NCI-H146 treated with DMSO at 0.1 percent for 48 hours (cell line): ENCODE results near the gene NHSL1.
A peak's percentile ranks its signal among the peaks of the same experiment; 100 is the strongest.
"Not testable (repeated sequence)": the region's sequence is repeated elsewhere in the genome, so short reads cannot be mapped to it uniquely, and the experiment has no call there.

Experiments
- DNase-seq: peaks from one replicate; lab custom pipeline; 2025; ENCODE audit not compliant: unreplicated experiment; lab: John Stamatoyannopoulos, UW

NHSL1 gene

GRCh38 chr6:138429761-138430160 lies 69.5 kb downstream of the NHSL1 start:
- no peak for DNase-seq

GRCh38 chr6:138428944-138429598 lies 70.2 kb downstream of the NHSL1 start:
- DNase-seq = peak; percentile 55

GRCh38 chr6:138427701-138428100 lies 71.6 kb downstream of the NHSL1 start:
- no peak for DNase-seq

- no peak for DNase-seq
Observed at GRCh38 chr6:138426500-138427123, 72.7 kb downstream of the NHSL1 start.

GRCh38 chr6:138425256-138425655 lies 74.0 kb downstream of the NHSL1 start:
- not testable (repeated sequence) for DNase-seq

- DNase-seq = no peak
Observed at GRCh38 chr6:138424004-138424904, 75.0 kb downstream of the NHSL1 start.

- DNase-seq = no peak
Observed at GRCh38 chr6:138422861-138423260, 76.4 kb downstream of the NHSL1 start.

- no peak for DNase-seq
Observed at GRCh38 chr6:138421608-138422007, 77.7 kb downstream of the NHSL1 start.

GRCh38 chr6:138421089-138421488 lies 78.2 kb downstream of the NHSL1 start:
- no peak for DNase-seq

- no peak for DNase-seq
Observed at GRCh38 chr6:138420356-138420755, 78.9 kb downstream of the NHSL1 start.

- DNase-seq = no peak
Observed at GRCh38 chr6:138419766-138420165, 79.5 kb downstream of the NHSL1 start.

- no peak for DNase-seq
Observed at GRCh38 chr6:138418118-138418742, 81.1 kb downstream of the NHSL1 start.

- peak; percentile 59 for DNase-seq
Observed at GRCh38 chr6:138417493-138418117, 81.7 kb downstream of the NHSL1 start.

GRCh38 chr6:138416206-138416605 lies 83.1 kb downstream of the NHSL1 start:
- DNase-seq = no peak

- no peak for DNase-seq
Observed at GRCh38 chr6:138415125-138415524, 84.2 kb downstream of the NHSL1 start.

GRCh38 chr6:138410972-138411880 lies 88.1 kb downstream of the NHSL1 start:
- DNase-seq = no peak

- DNase-seq = no peak
Observed at GRCh38 chr6:138410048-138410735, 89.1 kb downstream of the NHSL1 start.

- DNase-seq = no peak
Observed at GRCh38 chr6:138406443-138406842, 92.9 kb downstream of the NHSL1 start.

GRCh38 chr6:138405816-138406413 lies 93.4 kb downstream of the NHSL1 start:
- no peak for DNase-seq
